Lower leg skin (tissue), 4 donors: Measurements from ENCODE around the gene XIRP2. TPM values are rescaled to one million over a fixed set of nuclear protein-coding genes. Genes with fewer than 3 reads are reported as not detected.

Source experiments
- DNase-seq, 2 donors: peaks; one replicate each; pipeline ENCODE4 v3.0.0-alpha.2; 2019; ENCODE audit warnings: low spot score in 2 of 2
- H3K4me3 ChIP-seq: fragments of 200-600 bp; sonication (generic); 2 replicates; pipeline ENCODE4 v1.5.1; 2017; ENCODE audit warnings: mild to moderate bottlenecking, low read depth; ENCODE audit not compliant: poor library complexity, severe bottlenecking
- CTCF ChIP-seq, 3 donors: fragments of 450-650 bp; IDR thresholded peaks; one replicate each; pipeline ENCODE4 v1.5.1; 2016; ENCODE audit warnings: antibody characterized with exemption in 3 of 3, mild to moderate bottlenecking in 3 of 3, moderate library complexity in 2 of 3
- POLR2A ChIP-seq, 2 donors: fragments of 450-650 bp; IDR thresholded peaks; one replicate each; pipeline ENCODE4 v1.6.1; 2016 to 2017; ENCODE audit warnings: antibody characterized with exemption in 2 of 2, mild to moderate bottlenecking in 1 of 2, moderate library complexity in 1 of 2
- WGBS, 2 donors: methylation state at CpG; one replicate each; pipeline ENCODE4 v1.1.5; 2018; 5-methylcytosine and 5-hydroxymethylcytosine counted together
- intact Hi-C: fragments of 100-400 bp; cut with DNase I; formaldehyde crosslinking; loops from one replicate; pipeline ENCODE4 v1.15.0; 2023; ENCODE audit warnings: low total_unique reads
- total RNA-seq, 4 donors: library from RNA; depleted of rRNA; stranded (reverse); fragments of >200 nt; gene quantifications; one replicate each; pipeline ENCODE4 v1.1.0, GENCODE V29; 2016

Gene XIRP2
- total RNA-seq, 4 donors from 2014 or later: 0.06 TPM; not detected in 3

GRCh38 chr2:167183931-167184330, 295.7 kb downstream of the XIRP2 start:
- no peak for DNase-seq
- TF ChIP-seq CTCF (IDR thresholded peaks at IDR 0.05) (no peak), POLR2A (IDR thresholded peaks at IDR 0.05) (no peak)
- no peak overlapping the region for H3K4me3 ChIP-seq
- WGBS, 2 donors: 73 to 91% methylated on average over 3 of the region's 3 CpGs
- intact Hi-C loops: no loop called here

- TF ChIP-seq CTCF (IDR thresholded peaks at IDR 0.05) (no peak), POLR2A (IDR thresholded peaks at IDR 0.05) (no peak)
- H3K4me3 ChIP-seq: no peak overlapping the region
- no peak for DNase-seq
- intact Hi-C loops: no loop called here
- 49 to 55% methylated on average over 2 of the region's 2 CpGs for WGBS, 2 donors
Observed at GRCh38 chr2:167186465-167186864, 298.2 kb downstream of the XIRP2 start.

- no peak for TF ChIP-seq CTCF (IDR thresholded peaks at IDR 0.05)
- no peak for TF ChIP-seq POLR2A (IDR thresholded peaks at IDR 0.05)
- intact Hi-C loops: no loop called here
- no peak overlapping the region for H3K4me3 ChIP-seq
- WGBS, 2 donors: 71 to 76% methylated on average over 6 of the region's 6 CpGs
- no peak for DNase-seq
Observed at GRCh38 chr2:167187049-167187727, 298.9 kb downstream of the XIRP2 start.

GRCh38 chr2:167187978-167188967, 300.0 kb downstream of the XIRP2 start:
- intact Hi-C loops: no loop called here
- no peak for DNase-seq
- WGBS, 2 donors: 28 to 34% methylated on average over 5 of the region's 5 CpGs
- no peak for TF ChIP-seq POLR2A (IDR thresholded peaks at IDR 0.05)
- no peak for TF ChIP-seq CTCF (IDR thresholded peaks at IDR 0.05)
- H3K4me3 ChIP-seq: no peak overlapping the region

- 27 to 34% methylated on average over 3 of the region's 3 CpGs for WGBS, 2 donors
- TF ChIP-seq CTCF (IDR thresholded peaks at IDR 0.05) (no peak), POLR2A (IDR thresholded peaks at IDR 0.05) (no peak)
- no peak for DNase-seq
- no peak overlapping the region for H3K4me3 ChIP-seq
- intact Hi-C loops: no loop called here
Observed at GRCh38 chr2:167190053-167190452, 301.8 kb downstream of the XIRP2 start.
